ENCODE results near the gene MYOCD. TPM values are rescaled to one million over a fixed set of nuclear protein-coding genes. Genes with fewer than 3 reads are reported as not detected.

The MYOCD gene
- total and polyA plus RNA-seq, 9 donors = 2.3 to 44.4 (median 9.1) TPM

GRCh38 chr17:12664894-12665262 is 812 bp upstream of the MYOCD start:
- Histone ChIP-seq H3K4me1 (ENCODE audit: insufficient read depth) (peaks cover 8% of the 10 kb centered on the region), H3K9me3 (no peaks in the 10 kb centered on the region), H3K4me3 (peak overlapping the region; percentile 55), H3K27me3 (no peaks in the 10 kb centered on the region), H3K36me3 (no peaks in the 10 kb centered on the region), H3K27ac (peak overlapping the region; percentile 13 to 77)
- TF ChIP-seq CTCF (IDR thresholded peaks at IDR 0.05) (no peak), POLR2A (IDR thresholded peaks at IDR 0.05) (no peak), EP300 (IDR thresholded peaks at IDR 0.05) (no peak)
- DNase-seq = no peak
- WGBS, 3 donors = 1 to 5% (median 4%) methylated on average over 11 of the region's 11 CpGs
- intact Hi-C loops (cut with DNase I) = loop anchor here (5.0 to 10.0 kb wide), 6 partner anchors 113 to 483 kb away; no protein-coding TSS in a partner anchor

DNA sequence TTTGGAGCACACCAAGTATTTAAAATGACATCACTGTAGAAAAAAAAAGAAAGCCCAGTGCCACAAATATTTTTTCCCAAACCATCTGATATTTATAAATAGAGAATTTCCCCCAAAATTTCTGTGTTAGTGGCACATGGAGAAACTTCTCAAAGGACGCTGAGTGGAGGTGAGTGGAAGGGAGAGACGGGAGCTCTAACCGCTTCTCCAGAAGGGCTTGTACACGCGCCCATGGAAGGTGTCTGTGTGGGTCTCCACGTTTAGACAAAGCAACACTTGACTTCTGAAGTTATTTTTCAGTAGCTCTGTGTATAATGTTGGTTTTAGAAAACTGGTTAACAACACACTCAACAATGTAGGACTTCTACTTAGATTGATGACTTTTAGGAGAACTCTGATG is 1.0 kb downstream of the MYOCD start:
- TF ChIP-seq POLR2A (IDR thresholded peaks at IDR 0.05) = no peak
- 39 to 49% (median 44%) methylated on average over 6 of the region's 6 CpGs for WGBS, 3 donors
- peak overlapping the region; percentile 55 for H3K4me3 ChIP-seq
- no peaks in the 10 kb centered on the region for H3K36me3 ChIP-seq
- peak overlapping the region in 1 of 2 donors; percentile 77 for H3K27ac ChIP-seq
- H3K27me3 ChIP-seq = no peaks in the 10 kb centered on the region
- H3K9me3 ChIP-seq = no peaks in the 10 kb centered on the region
- intact Hi-C loops (cut with DNase I) = loop anchor here (2.0 to 10.0 kb wide), 7 partner anchors 114 to 484 kb away; no protein-coding TSS in a partner anchor
- H3K4me1 ChIP-seq (ENCODE audit: insufficient read depth) = peaks cover 7% of the 10 kb centered on the region
- DNase-seq = no peak

GRCh38 chr17:12667299-12667958 is 1.7 kb downstream of the MYOCD start:
- WGBS, 3 donors = 10 to 13% (median 11%) methylated on average over 9 of the region's 9 CpGs
- H3K27me3 ChIP-seq = no peaks in the 10 kb centered on the region
- peak; percentile 34 to 60 (median 43) for DNase-seq
- peak overlapping the region; percentile 55 for H3K4me3 ChIP-seq
- intact Hi-C loops (cut with DNase I) = loop anchor here (2.0 to 10.0 kb wide), 7 partner anchors 115 to 485 kb away; no protein-coding TSS in a partner anchor
- peak; percentile 31 to 58 (median 37) for TF ChIP-seq CTCF (IDR thresholded peaks at IDR 0.05)
- TF ChIP-seq POLR2A (IDR thresholded peaks at IDR 0.05) = no peak
- TF ChIP-seq EP300 (IDR thresholded peaks at IDR 0.05) = no peak
- H3K27ac ChIP-seq = peak overlapping the region in 1 of 2 donors; percentile 77
- H3K9me3 ChIP-seq = no peaks in the 10 kb centered on the region
- H3K4me1 ChIP-seq (ENCODE audit: insufficient read depth) = peaks cover 5% of the 10 kb centered on the region
- H3K36me3 ChIP-seq = no peaks in the 10 kb centered on the region

DNA sequence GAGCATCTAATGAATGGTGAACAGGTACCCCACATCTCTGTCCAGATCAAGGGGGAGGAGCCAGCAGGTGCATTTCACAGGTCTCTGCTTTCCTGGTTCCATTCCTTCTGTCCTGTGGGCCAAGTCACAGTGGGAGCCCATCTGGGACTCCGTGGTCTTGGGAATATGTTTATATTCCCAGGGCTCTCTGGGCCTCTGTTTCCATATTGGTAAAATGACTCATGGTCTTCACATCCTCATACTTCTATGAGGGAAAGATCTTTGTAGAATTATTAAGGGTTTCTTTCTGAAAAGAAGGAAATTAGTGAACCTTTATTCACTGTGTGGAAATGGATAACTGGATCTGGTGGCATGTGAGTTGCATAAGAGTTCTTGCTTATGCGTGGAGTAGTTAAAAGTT is 6.2 kb downstream of the MYOCD start:
- WGBS, 3 donors = 76 to 89% (median 88%) methylated on average over 2 of the region's 2 CpGs
- no peaks in the 10 kb centered on the region for H3K36me3 ChIP-seq
- intact Hi-C loops (cut with DNase I) = no loop called here
- H3K27ac ChIP-seq = no peak overlapping the region
- no peak for TF ChIP-seq CTCF (IDR thresholded peaks at IDR 0.05)
- no peak for DNase-seq
- no peaks in the 10 kb centered on the region for H3K9me3 ChIP-seq
- H3K4me1 ChIP-seq (ENCODE audit: insufficient read depth) = no peaks in the 10 kb centered on the region
- H3K4me3 ChIP-seq = no peak overlapping the region
- H3K27me3 ChIP-seq = no peaks in the 10 kb centered on the region

- WGBS, 3 donors = 93 to 94% (median 93%) methylated on average over 2 of the region's 2 CpGs
- no peak for TF ChIP-seq EP300 (IDR thresholded peaks at IDR 0.05)
- no peak for TF ChIP-seq CTCF (IDR thresholded peaks at IDR 0.05)
- TF ChIP-seq POLR2A (IDR thresholded peaks at IDR 0.05) = no peak
- H3K4me1 ChIP-seq (ENCODE audit: insufficient read depth) = no peaks in the 10 kb centered on the region
- H3K27ac ChIP-seq = no peak overlapping the region
- no peak for DNase-seq
- no peaks in the 10 kb centered on the region for H3K9me3 ChIP-seq
- intact Hi-C loops (cut with DNase I) = no loop called here
- H3K27me3 ChIP-seq = no peaks in the 10 kb centered on the region
- no peaks in the 10 kb centered on the region for H3K36me3 ChIP-seq
- H3K4me3 ChIP-seq = no peak overlapping the region
Measured at GRCh38 chr17:12672947-12673346, 7.3 kb downstream of the MYOCD start.

Data from ovary (tissue), 9 donors.